ENCODE measurements around the gene PLCG2.
"Not testable (repeated sequence)": the region's sequence is repeated elsewhere in the genome, so short reads cannot be mapped to it uniquely, and the experiment has no call there.

The PLCG2 gene

GRCh38 chr16:81755915-81756614 lies 23.0 kb upstream of the PLCG2 start:
- no peak for DNase-seq

- DNase-seq: no peak
Observed at GRCh38 chr16:81756615-81757356, 22.3 kb upstream of the PLCG2 start.

- DNase-seq: no peak
Observed at GRCh38 chr16:81758376-81758775, 20.7 kb upstream of the PLCG2 start.

GRCh38 chr16:81762322-81762721 lies 16.8 kb upstream of the PLCG2 start:
- DNase-seq: not testable (repeated sequence)

- DNase-seq: no peak
Observed at GRCh38 chr16:81765111-81765919, 13.8 kb upstream of the PLCG2 start.

- no peak for DNase-seq
Observed at GRCh38 chr16:81765969-81766368, 13.1 kb upstream of the PLCG2 start.

- no peak for DNase-seq
Observed at GRCh38 chr16:81767987-81768592, 11.0 kb upstream of the PLCG2 start.

GRCh38 chr16:81770008-81770407 lies 9.1 kb upstream of the PLCG2 start:
- DNase-seq: no peak

GRCh38 chr16:81774348-81774747 lies 4.7 kb upstream of the PLCG2 start:
- DNase-seq: no peak

- DNase-seq: no peak
Observed at GRCh38 chr16:81775570-81775969, 3.5 kb upstream of the PLCG2 start.

GRCh38 chr16:81778231-81778630 lies 860 bp upstream of the PLCG2 start:
- DNase-seq: no peak

- no peak for DNase-seq
Observed at GRCh38 chr16:81779536-81780320, 637 bp downstream of the PLCG2 start.

GRCh38 chr16:81780350-81780749 lies 1.3 kb downstream of the PLCG2 start:
- DNase-seq: no peak

GRCh38 chr16:81782236-81782635 lies 3.1 kb downstream of the PLCG2 start:
- no peak for DNase-seq

- no peak for DNase-seq
Observed at GRCh38 chr16:81784072-81784795, 5.1 kb downstream of the PLCG2 start.

GRCh38 chr16:81785138-81785924 lies 6.2 kb downstream of the PLCG2 start:
- DNase-seq: no peak

GRCh38 chr16:81786321-81786720 lies 7.2 kb downstream of the PLCG2 start:
- peak; percentile 41 for DNase-seq

- no peak for DNase-seq
Observed at GRCh38 chr16:81786868-81787267, 7.8 kb downstream of the PLCG2 start.

- DNase-seq: no peak
Observed at GRCh38 chr16:81787659-81788058, 8.6 kb downstream of the PLCG2 start.

GRCh38 chr16:81790277-81790676 lies 11.2 kb downstream of the PLCG2 start:
- DNase-seq: no peak
